PFSK-1 (cell line): ENCODE measurements around the gene GRAMD1A.

Source experiments
- REST ChIP-seq, 2 experiments: IDR thresholded peaks; 2 replicates each; pipeline versions ENCODE4 v1.6.1 to v1.8.0; 2011 to 2012; ENCODE audit warnings: low read depth in 2 of 2, low read length in 2 of 2, control low read depth in 1 of 2, inconsistent platforms in 1 of 2, mild to moderate bottlenecking in 1 of 2, moderate library complexity in 1 of 2; ENCODE audit not compliant: insufficient read depth in 1 of 2
- SIN3A ChIP-seq: IDR thresholded peaks from 2 replicates; pipeline ENCODE4 v1.6.1; 2012; ENCODE audit warnings: mild to moderate bottlenecking, low read length, moderate library complexity, borderline replicate concordance; ENCODE audit not compliant: insufficient read depth
- TAF1 ChIP-seq: IDR thresholded peaks from 2 replicates; pipeline ENCODE4 v1.6.1; 2012; ENCODE audit warnings: low read length, control low read depth, borderline replicate concordance; ENCODE audit not compliant: insufficient read depth

- TF ChIP-seq REST (IDR thresholded peaks at IDR 0.05; ENCODE audit: insufficient read depth in 1 of 2, low read depth in 2 of 2, low read length in 2 of 2) (no peak), TAF1 (no peak), SIN3A (no peak)
Observed at GRCh38 chr19:34974646-34975045, 25.5 kb upstream of the GRAMD1A start.
